ENCODE results near the gene GAS2L2.

- TF ChIP-seq POLR2A (IDR thresholded peaks at IDR 0.05; ENCODE audit: low read depth, low read length), result no peak
- no peak for TF ChIP-seq PAX5 (IDR thresholded peaks at IDR 0.05; ENCODE audit: insufficient read depth, low read length, severe bottlenecking)
- no peak for TF ChIP-seq SPI1 (IDR thresholded peaks at IDR 0.05; ENCODE audit: low read depth, low read length)
- TF ChIP-seq POLR2AphosphoS5 (IDR thresholded peaks at IDR 0.05; ENCODE audit: low read depth, low read length), result no peak
- TF ChIP-seq TAF1 (IDR thresholded peaks at IDR 0.05; ENCODE audit: low read depth, low read length), result no peak
- TF ChIP-seq POU2F2 (IDR thresholded peaks at IDR 0.05; ENCODE audit: low read depth, low read length), result no peak
Observed at GRCh38 chr17:35748341-35748841, 4.6 kb downstream of the GAS2L2 start.
